HepG2 (cell line): ENCODE measurements around the gene LAMA1. TPM values are rescaled to one million over a fixed set of nuclear protein-coding genes. Genes with fewer than 3 reads are reported as not detected.

Experiments used
- ATAC-seq: fragments of 200-7000 bp; cut with Tn5 transposase; 3 replicates; pipeline ENCODE4 v1.9.1; 2020; ENCODE audit warnings: mild to moderate bottlenecking, moderate library complexity
- BruUV-seq: library from RNA; stranded (reverse); fragments of 400-500 nt; replicated peaks from 2 replicates; lab custom pipeline; 2021; lab: Mats Ljungman, UMichigan
- CTCF ChIA-PET: fragments of 300-600 bp; formaldehyde crosslinking; extraction: SDS; loops from one replicate; lab custom pipeline; 2021; ENCODE audit warnings: low total read pairs, inconsistent platforms, low intra/inter-chr PET ratio; lab: Yijun Ruan, JAX
- POLR2A ChIA-PET: fragments of 350-600 bp; sonication (Branson Sonifier 250); formaldehyde crosslinking; loops from one replicate; lab custom pipeline; 2020; ENCODE audit warnings: antibody characterized with exemption, inconsistent platforms; lab: Yijun Ruan, JAX
- DNase-seq: peaks from one replicate; pipeline ENCODE4 v3.0.0-alpha.2; 2015; ENCODE audit warnings: low spot score
- FAIRE-seq: peaks from 3 replicates; lab custom pipeline; 2011; peaks lifted over from hg19 to GRCh38; lab: Jason Lieb, UNC
- H2AFZ ChIP-seq: one replicate; pipeline ENCODE4 v1.6.1; 2011; ENCODE audit warnings: low read length, inconsistent platforms
- H3K27ac ChIP-seq: fragments of 300-600 bp; 3 replicates; pipeline ENCODE4 v1.8.0; 2011; ENCODE audit warnings: mixed run types, mild to moderate bottlenecking, mixed read lengths, low read length, inconsistent platforms; ENCODE audit not compliant: insufficient read depth; ENCODE audit errors: extremely low read length
- H3K27me3 ChIP-seq, 2 experiments: fragments of 200-600 bp in 1 of 2; 2 replicates in 1 of 2; 3 replicates in 1 of 2; pipeline versions ENCODE4 v1.6.0 to v1.8.0; 2011; ENCODE audit warnings: low read length in 2 of 2, mild to moderate bottlenecking in 2 of 2, moderate library complexity in 2 of 2, inconsistent platforms in 1 of 2; ENCODE audit not compliant: insufficient read depth in 2 of 2, control insufficient read depth in 1 of 2
- H3K36me3 ChIP-seq, 2 experiments: fragments of 200-600 bp in 1 of 2; replicated peaks in 1 of 2; 2 replicates in 1 of 2; 3 replicates in 1 of 2; pipeline versions ENCODE4 v1.5.1 to v1.8.0; 2011; ENCODE audit warnings: low read length in 2 of 2, inconsistent platforms in 1 of 2; ENCODE audit not compliant: insufficient read depth in 2 of 2, control insufficient read depth in 1 of 2
- H3K4me1 ChIP-seq: 2 replicates; pipeline ENCODE4 v1.5.1; 2012; ENCODE audit warnings: low read length, inconsistent platforms; ENCODE audit not compliant: insufficient read depth
- H3K4me2 ChIP-seq: 2 replicates; pipeline ENCODE4 v1.6.0; 2011; ENCODE audit warnings: low read depth, low read length, inconsistent platforms
- H3K4me3 ChIP-seq, 3 experiments: fragments of 200-600 bp in 1 of 3; sonication (generic), shearing (Covaris generic) in 1 of 3; replicated peaks in 1 of 3; 2 replicates each; pipeline ENCODE4 v1.5.1; 2011 to 2016; ENCODE audit warnings: low read length in 3 of 3, inconsistent platforms in 2 of 3, low read depth in 2 of 3, mild to moderate bottlenecking in 2 of 3, control low read depth in 1 of 3, mixed read lengths in 1 of 3; ENCODE audit not compliant: insufficient read depth in 1 of 3
- H3K79me2 ChIP-seq: one replicate; pipeline ENCODE4 v1.6.1; 2011; ENCODE audit warnings: low read length, inconsistent platforms; ENCODE audit not compliant: insufficient read depth
- H3K9ac ChIP-seq: 2 replicates; pipeline ENCODE4 v1.6.0; 2011; ENCODE audit warnings: mild to moderate bottlenecking, low read depth, low read length, inconsistent platforms; ENCODE audit not compliant: insufficient read depth
- H3K9me3 ChIP-seq: 2 replicates; pipeline ENCODE4 v1.5.1; 2012; ENCODE audit warnings: mild to moderate bottlenecking, low read length
- H4K20me1 ChIP-seq: 2 replicates; pipeline ENCODE4 v1.6.0; 2011; ENCODE audit warnings: inconsistent platforms, mild to moderate bottlenecking, low read length, moderate library complexity; ENCODE audit not compliant: insufficient read depth
- CEBPB ChIP-seq: IDR thresholded peaks from 2 replicates; pipeline ENCODE4 v1.6.1; 2011; ENCODE audit warnings: low read depth, low read length, improper control_type of control experiment, borderline replicate concordance
- FOSL2 ChIP-seq: sonication (generic); formaldehyde crosslinking; IDR thresholded peaks from 2 replicates; pipeline ENCODE4 v1.4.0; 2020; ENCODE audit warnings: missing genetic modification reagents
- GATAD2A ChIP-seq: IDR thresholded peaks from 2 replicates; pipeline ENCODE4 v1.6.1; 2016
- HMG20A ChIP-seq: IDR thresholded peaks from 2 replicates; pipeline ENCODE4 v1.6.1; 2016; ENCODE audit warnings: borderline replicate concordance
- MAFF ChIP-seq: IDR thresholded peaks from 2 replicates; pipeline ENCODE4 v1.6.1; 2011; ENCODE audit warnings: low read depth, low read length, improper control_type of control experiment
- MAFK ChIP-seq, 2 experiments: IDR thresholded peaks in 1 of 2; conservative IDR thresholded peaks in 1 of 2; 2 replicates each; pipeline ENCODE4 v1.6.1; 2011; ENCODE audit warnings: improper control_type of control experiment in 2 of 2, low read length in 2 of 2
- SAP130 ChIP-seq: IDR thresholded peaks from 2 replicates; pipeline ENCODE4 v1.6.1; 2016; ENCODE audit warnings: low read depth
- ZXDC ChIP-seq: sonication (generic); formaldehyde crosslinking; IDR thresholded peaks from 2 replicates; pipeline ENCODE4 v1.5.0; 2020; ENCODE audit warnings: mild to moderate bottlenecking, missing genetic modification reagents
- WGBS: methylation state at CpG from one replicate; pipeline ENCODE4 v1.1.6; 2017; ENCODE audit warnings: low lambda C conversion rate; 5-methylcytosine and 5-hydroxymethylcytosine counted together
- in situ Hi-C: cut with HindIII; loops from 2 replicates; pipeline ENCODE4 v1.10.0; 2017; ENCODE audit warnings: low pct_unique_long_range_greater_than_20kb; ENCODE audit not compliant: extremely low pct_ligation_motif_present
- intact Hi-C: fragments of 100-400 bp; cut with micrococcal nuclease; formaldehyde crosslinking; loops from one replicate; pipeline ENCODE4 v1.10.0; 2022; ENCODE audit not compliant: unreplicated experiment
- polyA plus RNA-seq, 8 experiments: library from polyadenylated mRNA; depleted of rRNA in 3 of 8; stranded (reverse) in 7 of 8; unstranded in 1 of 8; fragments of >200 nt; fragmentation: Illumina TruSeq in 4 of 8; extraction: Trizol in 4 of 8; gene quantifications; 2 replicates each; pipeline versions ENCODE4 v1.2.1 to v1.2.3, GENCODE V29; 2011 to 2016; ENCODE audit warnings: low read depth in 4 of 8, missing spikeins in 1 of 8, mixed read lengths in 1 of 8; ENCODE audit not compliant: insufficient read depth in 1 of 8
- total RNA-seq, 5 experiments: library from RNA; depleted of rRNA; stranded (reverse); fragments of >200 nt; fragmentation: Illumina TruSeq; extraction: Trizol; gene quantifications; 2 replicates each; pipeline ENCODE4 v1.2.3, GENCODE V29; 2016; ENCODE audit warnings: low read depth in 1 of 5

Gene LAMA1
- total and polyA plus RNA-seq, 2 of the 13 experiments (the other 11 are each of a cell fraction or from before 2014, with no cell fraction given): 0.05 to 0.44 TPM

GRCh38 chr18:6961331-6961730 is 156.3 kb downstream of the LAMA1 start:
- Histone ChIP-seq H3K36me3 (no peaks in the 10 kb centered on the region), H3K9me3 (no peaks in the 10 kb centered on the region), H3K4me1 (peaks cover 49% of the 10 kb centered on the region), H3K27me3 (no peaks in the 10 kb centered on the region), H3K9ac (no peak overlapping the region), H3K79me2 (no peaks in the 10 kb centered on the region), H3K27ac (no peak overlapping the region), H2AFZ (no peak overlapping the region), H3K4me3 (no peak overlapping the region), H4K20me1 (no peaks in the 10 kb centered on the region), H3K4me2 (no peak overlapping the region)
- intact Hi-C loops (no loop called here), in situ Hi-C loops (no loop called here)
- no peak for FAIRE-seq
- WGBS: 95% methylated on average over 9 of the region's 9 CpGs
- ATAC-seq: no peak
- DNase-seq: no peak
- ChIA-PET CTCF (no interaction called here), POLR2A (no interaction called here)
- BruUV-seq: no TSS peak
- TF ChIP-seq ZXDC (CRISPR knock-in tag) (no peak), CEBPB (peak; percentile 28; the same call in 1 of the 2 replicates)

- no peak for DNase-seq
- Histone ChIP-seq H3K79me2 (no peaks in the 10 kb centered on the region), H3K4me2 (no peak overlapping the region), H3K9ac (no peak overlapping the region), H2AFZ (no peak overlapping the region), H3K4me3 (no peak overlapping the region), H3K27me3 (0 out of 5 replicates have a peak, but pooled peaks cover 0 to 4% of the 10 kb centered on the region in 2 experiments), H3K36me3 (no peaks in the 10 kb centered on the region), H4K20me1 (no peaks in the 10 kb centered on the region), H3K9me3 (no peaks in the 10 kb centered on the region), H3K27ac (no peak overlapping the region), H3K4me1 (peaks cover 49% of the 10 kb centered on the region)
- intact Hi-C loops: no loop called here
- ATAC-seq: no peak
- 25% methylated on average over 2 of the region's 2 CpGs for WGBS
- FAIRE-seq: no peak
- in situ Hi-C loops: no loop called here
- TF ChIP-seq SAP130 (no peak), FOSL2 (CRISPR knock-in tag) (peak; percentile 82), GATAD2A (CRISPR knock-in tag) (0 out of 2 replicates have a peak, but pooled peaks have one; percentile 23), MAFF (0 out of 2 replicates have a peak, but pooled peaks have one; percentile 27), MAFK (conservative IDR thresholded peaks at IDR 0.05 in 1 of 2, IDR thresholded peaks at IDR 0.05 in 1 of 2; ENCODE audit: low read length in 2 of 2) (peak in 1 of 2 experiments; percentile 16; a peak in 1 of 4 replicates), HMG20A (CRISPR knock-in tag) (0 out of 2 replicates have a peak, but pooled peaks have one; percentile 21)
- POLR2A ChIA-PET: no interaction called here
- BruUV-seq: no TSS peak
- CTCF ChIA-PET: no interaction called here
Measured at GRCh38 chr18:6960656-6961055, 156.9 kb downstream of the LAMA1 start.
